ENCODE results near the gene BMF. TPM values are rescaled to one million over a fixed set of nuclear protein-coding genes. Genes with fewer than 3 reads are reported as not detected.

Gene BMF
- polyA plus RNA-seq, 1 donor from 2014 or later, result 5.8 TPM

- Histone ChIP-seq H3K27me3 (ENCODE audit: insufficient read depth, low read depth, low read length) (no peaks in the 10 kb centered on the region), H3K9ac (ENCODE audit: low read length) (no peak overlapping the region), H3K79me2 (replicated peaks; ENCODE audit: insufficient read depth, low read length) (no peaks in the 10 kb centered on the region), H3F3A (ENCODE audit: insufficient read depth, low read length, poor library complexity, severe bottlenecking) (no peaks in the 10 kb centered on the region), H3K4me3 (ENCODE audit: low read length) (no peak overlapping the region), H4K20me1 (ENCODE audit: insufficient read depth) (no peaks in the 10 kb centered on the region), H3K4me2 (ENCODE audit: low read length) (peak overlapping the region; percentile 43), H2AFZ (ENCODE audit: low read depth, low read length) (peak overlapping the region; percentile 2), H3K9me2 (ENCODE audit: insufficient read depth, low read length) (no peaks in the 10 kb centered on the region), H3K9me3 (ENCODE audit: low read length) (no peaks in the 10 kb centered on the region), H3K36me3 (ENCODE audit: insufficient read depth, low read length) (no peaks in the 10 kb centered on the region), H3K27ac (ENCODE audit: low read length) (no peak overlapping the region)
- no peak for TF ChIP-seq REST (IDR thresholded peaks at IDR 0.05; ENCODE audit: borderline replicate concordance)
- no peak for TF ChIP-seq MXI1 (conservative IDR thresholded peaks at IDR 0.05; ENCODE audit: poor library complexity, severe bottlenecking)
- no peak for TF ChIP-seq SMC3 (conservative IDR thresholded peaks at IDR 0.05; ENCODE audit: poor library complexity)
- no peak for TF ChIP-seq CTCF (IDR thresholded peaks at IDR 0.05; ENCODE audit: poor library complexity, severe bottlenecking)
- TF ChIP-seq EZH2 (IDR thresholded peaks at IDR 0.05; ENCODE audit: borderline replicate concordance, insufficient read depth, low read length, poor library complexity, severe bottlenecking), result no peak
- no peak for TF ChIP-seq EP300 (conservative IDR thresholded peaks at IDR 0.05; ENCODE audit: poor library complexity, severe bottlenecking)
- no peak for TF ChIP-seq RAD21 (conservative IDR thresholded peaks at IDR 0.05)
- no peak for TF ChIP-seq TAF1 (IDR thresholded peaks at IDR 0.05; ENCODE audit: low read depth)
- no peak for TF ChIP-seq POLR2AphosphoS5 (IDR thresholded peaks at IDR 0.05)
Observed at GRCh38 chr15:40111888-40112287, 3.2 kb upstream of the BMF start.

- Histone ChIP-seq H3K9ac (ENCODE audit: low read length) (no peak overlapping the region), H3F3A (ENCODE audit: insufficient read depth, low read length, poor library complexity, severe bottlenecking) (no peaks in the 10 kb centered on the region), H3K4me2 (ENCODE audit: low read length) (no peak overlapping the region), H2AFZ (ENCODE audit: low read depth, low read length) (no peak overlapping the region), H3K4me3 (ENCODE audit: low read length) (no peak overlapping the region), H4K20me1 (ENCODE audit: insufficient read depth) (no peaks in the 10 kb centered on the region), H3K27ac (ENCODE audit: low read length) (no peak overlapping the region), H3K27me3 (ENCODE audit: insufficient read depth, low read depth, low read length) (no peaks in the 10 kb centered on the region), H3K9me3 (ENCODE audit: low read length) (no peaks in the 10 kb centered on the region), H3K79me2 (replicated peaks; ENCODE audit: insufficient read depth, low read length) (no peaks in the 10 kb centered on the region), H3K9me2 (ENCODE audit: insufficient read depth, low read length) (no peaks in the 10 kb centered on the region), H3K36me3 (ENCODE audit: insufficient read depth, low read length) (no peaks in the 10 kb centered on the region)
- TF ChIP-seq CTCF (IDR thresholded peaks at IDR 0.05; ENCODE audit: poor library complexity, severe bottlenecking) (no peak), EP300 (conservative IDR thresholded peaks at IDR 0.05; ENCODE audit: poor library complexity, severe bottlenecking) (no peak), REST (IDR thresholded peaks at IDR 0.05; ENCODE audit: borderline replicate concordance) (no peak)
Observed at GRCh38 chr15:40110866-40111550, 2.3 kb upstream of the BMF start.
